GM19240 (cell line): ENCODE results near the gene REEP1.
"Not testable (repeated sequence)": the region's sequence is repeated elsewhere in the genome, so short reads cannot be mapped to it uniquely, and the experiment has no call there.

Experiments
- DNase-seq: peaks from one replicate; pipeline ENCODE4 v3.0.0; 2011; ENCODE audit warnings: low spot score; ENCODE audit not compliant: insufficient read length

Gene REEP1

GRCh38 chr2:86347401-86347800, 10.0 kb upstream of the REEP1 start:
- DNase-seq = no peak

DNA sequence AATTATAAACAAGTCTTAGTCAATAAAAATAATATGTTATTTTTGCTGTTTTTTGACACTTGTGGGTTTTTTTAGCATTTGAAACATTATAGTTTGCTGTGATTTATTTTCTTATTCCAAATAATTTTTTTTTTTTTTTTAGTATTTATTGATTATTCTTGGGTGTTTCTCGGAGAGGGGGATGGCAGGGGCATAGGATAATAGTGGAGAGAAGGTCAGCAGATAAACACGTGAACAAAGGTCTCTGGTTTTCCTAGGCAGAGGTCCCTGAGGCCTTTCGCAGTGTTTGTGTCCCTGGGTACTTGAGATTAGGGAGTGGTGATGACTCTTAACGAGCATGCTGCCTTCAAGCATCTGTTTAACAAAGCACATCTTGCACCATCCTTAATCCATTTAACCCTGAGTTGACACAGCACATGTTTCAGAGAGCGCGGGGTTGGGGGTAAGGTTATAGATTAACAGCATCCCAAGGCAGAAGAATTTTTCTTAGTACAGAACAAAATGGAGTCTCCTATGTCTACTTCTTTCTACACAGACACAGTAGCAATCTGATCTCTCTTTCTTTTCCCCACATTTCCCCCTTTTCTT, 8.5 kb upstream of the REEP1 start:
- DNase-seq = not testable (repeated sequence)

DNA sequence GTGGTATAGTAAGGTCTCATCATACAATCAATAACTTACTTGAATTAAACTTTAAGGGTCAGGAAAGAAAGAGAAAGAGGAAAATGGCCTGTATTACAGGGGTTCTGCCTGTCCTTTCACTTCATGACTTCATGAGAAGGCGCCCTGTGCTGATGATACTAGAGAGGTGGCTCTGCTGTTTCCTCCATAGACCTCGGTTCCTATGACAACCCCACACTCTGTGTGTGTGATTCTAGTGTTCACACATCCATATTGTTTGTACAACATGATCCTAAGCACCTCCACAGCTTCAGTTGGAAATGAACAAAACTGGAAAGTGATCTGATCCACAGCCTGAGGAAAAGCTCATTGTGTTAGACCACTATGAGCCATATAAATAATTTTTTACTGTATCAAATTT, 7.0 kb upstream of the REEP1 start:
- DNase-seq = no peak

GRCh38 chr2:86342488-86342887, 5.1 kb upstream of the REEP1 start:
- DNase-seq = no peak

GRCh38 chr2:86341470-86341869, 4.0 kb upstream of the REEP1 start:
- DNase-seq = no peak

DNA sequence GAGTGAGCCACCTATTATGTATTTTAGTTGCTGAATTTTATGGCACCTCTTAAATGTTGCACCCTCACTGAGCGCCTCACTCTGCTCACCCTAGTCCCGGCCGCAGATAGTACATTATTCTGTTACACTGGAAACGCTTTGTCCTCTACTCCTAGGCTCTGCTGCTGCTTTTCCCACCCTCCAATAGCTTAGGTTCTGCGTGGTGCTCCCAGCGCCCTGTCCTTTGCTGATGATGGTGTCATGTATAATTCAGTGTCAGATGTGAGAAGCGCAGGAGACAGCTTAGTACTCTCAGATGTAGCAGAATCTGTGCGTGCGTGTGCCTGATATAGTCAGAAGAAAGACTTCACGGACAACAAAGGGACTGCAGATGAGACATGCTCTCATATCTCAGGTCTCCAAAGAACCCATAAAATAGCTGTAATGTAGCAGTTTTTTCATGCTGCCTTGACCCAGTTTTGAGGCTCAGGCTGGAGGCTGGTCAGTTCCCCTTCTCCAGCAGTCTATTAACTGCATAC, 1.4 kb upstream of the REEP1 start:
- no peak for DNase-seq

- DNase-seq = no peak
Observed at GRCh38 chr2:86336675-86337243, 667 bp downstream of the REEP1 start.

DNA sequence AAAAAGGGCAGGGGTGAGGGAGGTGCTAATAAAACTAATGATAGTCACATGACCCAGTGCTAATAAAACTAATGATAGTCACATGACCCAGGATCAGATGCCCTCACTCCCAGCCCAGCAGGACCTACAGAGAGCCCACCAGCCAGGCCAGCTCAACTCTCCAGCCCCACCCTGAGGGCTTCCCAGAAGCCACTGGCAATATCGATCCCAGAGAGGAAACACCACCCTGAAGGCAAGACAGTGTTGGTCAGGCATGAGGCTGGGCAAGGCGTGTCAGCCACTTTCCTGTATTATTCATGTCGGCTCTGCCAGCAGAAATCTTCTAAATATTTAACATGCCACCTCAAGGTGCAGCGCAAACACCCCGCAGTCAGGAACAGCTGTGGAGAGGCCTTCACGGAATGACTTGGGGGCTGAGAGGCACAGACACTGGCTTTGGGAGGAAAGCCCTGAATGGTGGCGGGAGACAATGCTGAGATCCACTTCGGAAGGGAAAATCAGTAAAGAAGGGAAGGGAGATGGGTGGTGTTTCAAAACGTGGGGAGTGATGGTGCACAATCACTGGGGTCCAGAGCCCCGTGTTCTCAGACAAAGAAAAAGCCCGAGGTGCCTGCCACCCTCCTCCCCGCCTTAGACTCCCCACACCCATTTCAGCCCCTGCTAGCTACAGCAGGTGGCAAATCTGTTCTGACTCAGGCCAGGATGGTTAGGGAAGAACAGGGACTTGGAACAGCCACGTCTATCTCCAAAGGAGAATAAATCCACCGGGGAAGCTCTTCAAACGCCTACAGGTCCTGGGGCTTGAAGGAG, 1.4 kb downstream of the REEP1 start:
- DNase-seq = no peak

DNA sequence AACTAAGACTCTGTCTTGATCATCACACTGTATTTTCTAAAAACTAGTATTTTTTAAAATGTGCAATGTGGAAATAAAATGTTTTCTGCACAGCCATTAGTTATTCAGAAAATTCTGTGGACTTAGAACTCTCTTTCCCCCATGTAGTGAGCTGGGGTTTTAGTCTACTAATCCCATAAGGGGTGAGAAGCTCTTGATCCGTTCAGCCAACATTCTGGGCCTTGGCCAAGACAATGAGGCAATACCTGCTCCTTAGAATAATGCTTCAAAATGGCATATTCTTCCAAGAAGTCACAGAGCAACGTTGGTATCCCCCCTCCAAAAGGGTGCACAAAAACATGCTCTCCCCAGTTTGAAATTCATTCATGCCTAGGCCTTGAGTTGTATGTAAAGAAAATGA, 4.0 kb downstream of the REEP1 start:
- DNase-seq = no peak

- DNase-seq = no peak
Observed at GRCh38 chr2:86332654-86333053, 4.8 kb downstream of the REEP1 start.

DNA sequence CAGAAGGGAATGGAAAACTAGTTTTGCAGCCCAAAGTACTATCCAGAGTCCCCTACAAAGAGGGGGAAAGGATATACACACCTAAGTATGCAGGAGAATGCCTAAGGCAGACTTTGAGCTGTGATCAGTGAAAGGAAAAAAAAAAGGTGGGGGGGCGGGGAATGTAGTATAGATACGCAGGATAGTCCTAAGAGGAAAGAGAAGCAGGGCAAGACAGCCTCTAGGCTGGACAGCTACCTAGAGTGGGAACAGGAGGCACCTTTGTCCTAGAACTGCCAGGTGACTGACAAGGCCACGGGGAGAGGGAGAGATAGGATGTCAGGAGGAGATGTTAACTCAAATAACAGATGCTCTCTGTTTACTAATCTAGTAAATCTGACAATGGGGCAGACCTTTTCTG, 6.0 kb downstream of the REEP1 start:
- no peak for DNase-seq

GRCh38 chr2:86330001-86330400, 7.4 kb downstream of the REEP1 start:
- DNase-seq = no peak

- DNase-seq = no peak
Observed at GRCh38 chr2:86323273-86324021, 14.0 kb downstream of the REEP1 start.

GRCh38 chr2:86319700-86320580, 17.5 kb downstream of the REEP1 start:
- no peak for DNase-seq

GRCh38 chr2:86315084-86315483, 22.3 kb downstream of the REEP1 start:
- DNase-seq = no peak

- no peak for DNase-seq
Observed at GRCh38 chr2:86314125-86314524, 23.3 kb downstream of the REEP1 start.

GRCh38 chr2:86313341-86313740, 24.1 kb downstream of the REEP1 start:
- DNase-seq = no peak

- no peak for DNase-seq
Observed at GRCh38 chr2:86311879-86312278, 25.5 kb downstream of the REEP1 start.

DNA sequence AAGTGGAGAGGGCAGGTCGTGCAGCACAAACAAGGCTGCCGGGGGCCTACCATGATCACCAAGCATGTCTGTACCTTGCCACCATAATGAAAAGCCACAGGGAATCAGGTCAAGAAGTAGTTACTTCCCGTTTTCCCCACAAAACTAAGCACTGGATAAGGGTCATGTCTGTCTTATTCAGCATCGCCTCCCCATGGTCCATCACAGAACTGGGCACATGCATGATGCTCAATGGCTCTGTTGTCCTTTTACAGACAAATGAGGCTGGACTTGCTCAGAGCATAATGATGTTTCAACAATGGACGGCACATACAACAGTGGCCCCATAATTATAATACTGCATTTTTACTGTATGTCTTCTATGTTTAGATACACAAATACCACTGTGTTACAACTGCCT, 27.5 kb downstream of the REEP1 start:
- DNase-seq = no peak

- no peak for DNase-seq
Observed at GRCh38 chr2:86308984-86309695, 28.3 kb downstream of the REEP1 start.
